Neural crest cell (in vitro differentiated cells): ENCODE data around the gene KIR3DL2. TPM values are rescaled to one million over a fixed set of nuclear protein-coding genes. Genes with fewer than 3 reads are reported as not detected.
"Not testable (repeated sequence)": the region's sequence is repeated elsewhere in the genome, so short reads cannot be mapped to it uniquely, and the experiment has no call there.

ENCODE experiments used
- DNase-seq: peaks from one replicate; pipeline ENCODE4 v3.0.0; 2021; ENCODE audit warnings: low read depth, mixed read lengths, low spot score
- H3K27ac Mint-ChIP-seq: one replicate; pipeline ENCODE4 v1.8.0; 2021; ENCODE audit warnings: mild to moderate bottlenecking, mixed read lengths; ENCODE audit not compliant: unreplicated experiment
- H3K27me3 Mint-ChIP-seq: 2 replicates; pipeline ENCODE4 v1.8.0; 2021; ENCODE audit warnings: low read depth, mild to moderate bottlenecking, mixed read lengths
- H3K36me3 Mint-ChIP-seq: 2 replicates; pipeline ENCODE4 v1.8.0; 2021; ENCODE audit warnings: low read depth, mild to moderate bottlenecking, mixed read lengths
- H3K4me1 Mint-ChIP-seq: 2 replicates; pipeline ENCODE4 v1.8.0; 2021; ENCODE audit warnings: mixed read lengths
- H3K4me3 Mint-ChIP-seq: one replicate; pipeline ENCODE4 v1.8.0; 2021; ENCODE audit warnings: mild to moderate bottlenecking, mixed read lengths
- H3K9me3 Mint-ChIP-seq: 2 replicates; pipeline ENCODE4 v1.8.0; 2021; ENCODE audit warnings: mixed read lengths
- total RNA-seq: library from RNA; stranded (reverse); gene quantifications from 2 replicates; pipeline ENCODE4 v1.2.1, GENCODE V29; 2021
- TF ChIP-seq, protein P1 (sequence below): fragments of 200-600 bp; sonication (generic); conservative IDR thresholded peaks from 2 replicates; pipeline ENCODE4 v1.5.0; 2021; ENCODE audit warnings: antibody characterized with exemption, mild to moderate bottlenecking

KIR3DL2 gene
- total RNA-seq, 1 donor from 2014 or later = not detected

DNA sequence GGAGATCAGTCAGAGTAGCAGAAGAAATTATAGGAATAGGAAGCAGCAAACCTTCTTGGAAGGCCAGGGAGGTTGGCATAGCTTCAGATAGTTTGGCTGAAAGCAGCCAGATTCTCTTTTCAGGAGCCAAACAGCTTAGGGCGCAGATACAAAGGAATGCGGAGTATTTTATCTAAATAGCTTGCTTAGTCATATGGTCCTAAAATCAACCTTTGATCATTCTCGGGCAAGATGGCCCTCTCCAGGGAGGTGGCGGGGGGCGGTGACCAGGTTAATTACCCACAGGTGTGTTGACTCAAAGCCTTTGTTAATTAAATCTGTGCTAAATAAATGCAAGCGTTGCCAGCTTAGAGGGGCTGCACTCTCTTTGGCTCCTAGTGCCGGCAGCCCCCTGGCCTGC lies 43.2 kb downstream of the KIR3DL2 start:
- Mint-ChIP-seq H3K4me1 (no peaks in the 10 kb centered on the region), H3K36me3 (no peaks in the 10 kb centered on the region), H3K9me3 (no peaks in the 10 kb centered on the region), H3K27me3 (peaks cover 26% of the 10 kb centered on the region), H3K27ac (no peak overlapping the region), H3K4me3 (no peak overlapping the region)
- TF ChIP-seq, protein P1, sequence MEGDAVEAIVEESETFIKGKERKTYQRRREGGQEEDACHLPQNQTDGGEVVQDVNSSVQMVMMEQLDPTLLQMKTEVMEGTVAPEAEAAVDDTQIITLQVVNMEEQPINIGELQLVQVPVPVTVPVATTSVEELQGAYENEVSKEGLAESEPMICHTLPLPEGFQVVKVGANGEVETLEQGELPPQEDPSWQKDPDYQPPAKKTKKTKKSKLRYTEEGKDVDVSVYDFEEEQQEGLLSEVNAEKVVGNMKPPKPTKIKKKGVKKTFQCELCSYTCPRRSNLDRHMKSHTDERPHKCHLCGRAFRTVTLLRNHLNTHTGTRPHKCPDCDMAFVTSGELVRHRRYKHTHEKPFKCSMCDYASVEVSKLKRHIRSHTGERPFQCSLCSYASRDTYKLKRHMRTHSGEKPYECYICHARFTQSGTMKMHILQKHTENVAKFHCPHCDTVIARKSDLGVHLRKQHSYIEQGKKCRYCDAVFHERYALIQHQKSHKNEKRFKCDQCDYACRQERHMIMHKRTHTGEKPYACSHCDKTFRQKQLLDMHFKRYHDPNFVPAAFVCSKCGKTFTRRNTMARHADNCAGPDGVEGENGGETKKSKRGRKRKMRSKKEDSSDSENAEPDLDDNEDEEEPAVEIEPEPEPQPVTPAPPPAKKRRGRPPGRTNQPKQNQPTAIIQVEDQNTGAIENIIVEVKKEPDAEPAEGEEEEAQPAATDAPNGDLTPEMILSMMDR = no peak
- DNase-seq = no peak

DNA sequence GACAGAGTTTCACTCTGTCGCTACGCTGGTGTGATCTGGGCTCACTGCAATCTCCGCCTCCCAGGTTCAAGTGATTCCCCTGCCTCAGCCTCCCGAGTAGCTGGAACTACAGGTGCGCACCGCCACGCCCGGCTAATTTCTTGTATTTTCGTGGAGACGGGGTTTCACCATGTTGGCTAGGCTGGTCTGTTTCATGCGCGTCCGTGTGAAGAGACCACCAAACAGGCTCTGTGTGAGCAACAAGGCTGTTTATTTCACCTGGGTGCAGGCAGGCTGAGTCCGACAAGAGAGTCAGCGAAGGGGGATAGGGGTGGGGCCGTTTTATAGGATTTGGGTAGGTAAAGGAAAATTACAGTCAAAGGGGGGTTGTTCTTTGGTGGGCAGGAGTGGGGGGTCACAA lies 43.9 kb downstream of the KIR3DL2 start:
- not testable (repeated sequence) for H3K36me3 Mint-ChIP-seq, H3K4me3 Mint-ChIP-seq, H3K9me3 Mint-ChIP-seq, DNase-seq, H3K4me1 Mint-ChIP-seq, H3K27ac Mint-ChIP-seq
- H3K27me3 Mint-ChIP-seq = peaks cover 33% of the 10 kb centered on the region

DNA sequence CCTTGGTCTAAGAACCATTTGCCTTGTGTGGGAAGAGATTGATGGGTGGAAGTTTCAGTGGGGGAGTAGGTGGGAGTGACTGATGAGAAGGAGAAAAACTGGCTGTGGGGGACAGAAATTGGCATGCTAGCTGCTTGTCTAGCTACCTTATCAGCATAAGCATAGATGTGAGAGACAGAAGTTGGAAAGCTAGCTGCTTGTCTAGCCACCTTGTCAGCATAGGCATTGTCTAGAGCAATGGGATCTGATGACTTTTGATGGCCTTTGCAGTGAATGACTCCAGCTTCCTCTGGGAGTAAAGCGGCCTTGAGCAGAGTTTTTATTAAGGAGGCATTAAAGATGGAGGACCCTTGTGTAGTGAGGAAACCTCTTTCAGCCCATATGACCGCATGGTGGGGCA lies 45.8 kb downstream of the KIR3DL2 start:
- Mint-ChIP-seq H3K4me3 (no peak overlapping the region), H3K9me3 (no peaks in the 10 kb centered on the region), H3K4me1 (no peaks in the 10 kb centered on the region), H3K27ac (no peak overlapping the region), H3K27me3 (peaks cover 43% of the 10 kb centered on the region), H3K36me3 (no peaks in the 10 kb centered on the region)
- TF ChIP-seq, protein P1 = no peak
- DNase-seq = no peak

GRCh38 chr19:54898685-54899084 lies 48.4 kb downstream of the KIR3DL2 start:
- DNase-seq, H3K4me3 Mint-ChIP-seq, H3K4me1 Mint-ChIP-seq, H3K27ac Mint-ChIP-seq, H3K9me3 Mint-ChIP-seq, H3K36me3 Mint-ChIP-seq: not testable (repeated sequence)
- H3K27me3 Mint-ChIP-seq = peaks cover 41% of the 10 kb centered on the region

GRCh38 chr19:54899646-54900045 lies 49.4 kb downstream of the KIR3DL2 start:
- peaks cover 36% of the 10 kb centered on the region for H3K27me3 Mint-ChIP-seq
- H3K36me3 Mint-ChIP-seq, H3K4me1 Mint-ChIP-seq, H3K9me3 Mint-ChIP-seq, H3K27ac Mint-ChIP-seq, H3K4me3 Mint-ChIP-seq, DNase-seq: not testable (repeated sequence)

DNA sequence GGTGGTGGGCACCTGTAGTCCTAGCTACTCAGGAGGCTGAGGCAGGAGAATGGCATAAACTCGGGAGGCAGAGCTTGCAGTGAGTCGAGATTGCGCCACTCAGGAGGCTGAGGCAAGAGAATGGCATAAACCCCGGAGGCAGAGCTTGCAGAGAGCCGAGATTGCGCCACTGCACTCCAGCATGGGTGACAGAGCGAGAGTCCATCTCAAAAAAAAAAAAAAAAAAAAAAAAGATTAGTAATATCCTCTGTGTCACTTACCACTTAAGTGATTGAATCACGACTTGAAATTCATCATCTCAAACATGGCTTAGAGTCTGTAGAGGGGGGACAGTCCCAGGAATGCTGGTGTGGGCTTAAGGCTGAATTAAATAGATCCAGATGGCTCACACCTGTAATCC lies 50.9 kb downstream of the KIR3DL2 start:
- H3K36me3 Mint-ChIP-seq, H3K4me3 Mint-ChIP-seq, H3K4me1 Mint-ChIP-seq, DNase-seq, H3K9me3 Mint-ChIP-seq, H3K27ac Mint-ChIP-seq: not testable (repeated sequence)
- peaks cover 35% of the 10 kb centered on the region for H3K27me3 Mint-ChIP-seq

DNA sequence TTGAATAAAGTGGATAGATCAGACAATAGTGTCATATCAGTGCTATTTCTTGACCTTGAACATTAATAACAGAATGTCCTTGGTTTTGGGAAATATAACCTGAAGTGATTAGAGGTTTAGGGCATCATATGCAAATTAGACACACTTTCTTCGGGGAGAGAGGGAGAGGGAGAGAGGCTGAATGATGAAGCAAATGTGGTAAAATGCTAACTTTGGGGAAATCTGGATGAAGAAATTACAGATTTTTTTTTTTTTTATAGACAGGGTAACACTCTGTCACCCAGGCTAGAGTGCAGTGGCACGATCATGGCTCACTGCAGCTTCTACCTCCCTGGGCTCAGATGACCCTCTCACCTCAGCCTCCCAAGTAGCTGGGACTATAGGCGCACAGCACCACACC lies 51.8 kb downstream of the KIR3DL2 start:
- TF ChIP-seq, protein P1 = no peak
- H3K9me3 Mint-ChIP-seq = no peaks in the 10 kb centered on the region
- H3K4me1 Mint-ChIP-seq = no peaks in the 10 kb centered on the region
- DNase-seq = no peak
- no peak overlapping the region for H3K27ac Mint-ChIP-seq
- H3K36me3 Mint-ChIP-seq = no peaks in the 10 kb centered on the region
- peaks cover 32% of the 10 kb centered on the region for H3K27me3 Mint-ChIP-seq
- no peak overlapping the region for H3K4me3 Mint-ChIP-seq

- H3K4me1 Mint-ChIP-seq = no peaks in the 10 kb centered on the region
- H3K27me3 Mint-ChIP-seq = peaks cover 27% of the 10 kb centered on the region
- TF ChIP-seq, protein P1 = no peak
- DNase-seq = no peak
- no peak overlapping the region for H3K27ac Mint-ChIP-seq
- H3K9me3 Mint-ChIP-seq = no peaks in the 10 kb centered on the region
- no peak overlapping the region for H3K4me3 Mint-ChIP-seq
- H3K36me3 Mint-ChIP-seq = no peaks in the 10 kb centered on the region
Measured at GRCh38 chr19:54903303-54903702, 53.1 kb downstream of the KIR3DL2 start.

DNA sequence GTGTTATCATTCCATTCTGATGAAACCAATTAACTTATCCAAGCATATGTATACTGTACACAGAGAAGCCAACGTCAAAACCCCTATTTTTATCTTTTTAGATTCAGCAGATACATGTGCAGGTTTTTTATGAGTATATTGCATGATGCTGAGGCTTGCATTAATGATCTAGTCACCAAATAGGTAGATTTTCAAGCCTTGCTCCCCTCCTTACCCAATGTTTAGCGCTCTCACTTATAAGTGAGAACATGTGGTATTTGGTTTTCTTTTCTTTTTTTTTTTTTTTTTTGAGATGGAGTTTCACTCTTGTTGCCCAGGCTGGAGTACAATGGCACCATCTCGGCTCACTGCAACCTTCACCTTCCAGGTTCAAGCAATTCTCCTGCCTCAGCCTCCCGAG lies 54.0 kb downstream of the KIR3DL2 start:
- H3K4me1 Mint-ChIP-seq = not testable (repeated sequence)
- H3K27me3 Mint-ChIP-seq = peaks cover 18% of the 10 kb centered on the region

More for the DNA sequence above, 54.0 kb downstream of the KIR3DL2 start:
- H3K9me3 Mint-ChIP-seq, DNase-seq, H3K36me3 Mint-ChIP-seq, H3K4me3 Mint-ChIP-seq, H3K27ac Mint-ChIP-seq: not testable (repeated sequence)
